Cardiac muscle cell (in vitro differentiated cells and primary cell): ENCODE measurements around the gene DOCK3. TPM values are rescaled to one million over a fixed set of nuclear protein-coding genes. Genes with fewer than 3 reads are reported as not detected.
"Not testable (repeated sequence)": the region's sequence is repeated elsewhere in the genome, so short reads cannot be mapped to it uniquely, and the experiment has no call there.

Experiments used
- DNase-seq, 2 donors: peaks; one replicate each; pipeline versions ENCODE4 v3.0.0 to v3.0.0-alpha.2; 2010 to 2017; ENCODE audit warnings: low read depth in 1 of 2, low spot score in 1 of 2
- H3K27ac ChIP-seq: fragments of 200-600 bp; sonication (generic); 2 replicates; pipeline ENCODE4 v1.5.1; 2016
- H3K27me3 ChIP-seq: fragments of 200-600 bp; sonication (generic); 2 replicates; pipeline ENCODE4 v1.6.0; 2016; ENCODE audit warnings: control low read depth
- H3K36me3 ChIP-seq: fragments of 200-600 bp; sonication (generic); 2 replicates; pipeline ENCODE4 v1.5.1; 2016; ENCODE audit warnings: control low read depth
- H3K4me1 ChIP-seq: fragments of 200-600 bp; sonication (generic); 2 replicates; pipeline ENCODE4 v1.8.1; 2017; ENCODE audit warnings: low read depth, mild to moderate bottlenecking, mixed run types
- H3K4me3 ChIP-seq: fragments of 200-600 bp; sonication (generic); 2 replicates; pipeline ENCODE4 v1.5.1; 2016; ENCODE audit warnings: mild to moderate bottlenecking
- H3K9me3 ChIP-seq: fragments of 200-600 bp; sonication (generic); 2 replicates; pipeline ENCODE4 v1.5.1; 2017; ENCODE audit warnings: low read depth, mild to moderate bottlenecking, control low read depth
- CTCF ChIP-seq: IDR thresholded peaks from 2 replicates; pipeline ENCODE4 v1.5.1; 2012; ENCODE audit warnings: low read depth, mild to moderate bottlenecking, low read length
- polyA plus RNA-seq: library from polyadenylated mRNA; unstranded; fragments of >200 nt; fragmentation: Nextera tagmentation; extraction: Ambion mirVana; gene quantifications from 2 replicates; pipeline ENCODE4 v1.2.1, GENCODE V29; 2016
- total RNA-seq: library from RNA; depleted of rRNA; stranded (reverse); fragments of >200 nt; gene quantifications from 2 replicates; pipeline ENCODE4 v1.2.3, GENCODE V29; 2016

Gene DOCK3
- total and polyA plus RNA-seq, 2 experiments from 2014 or later: 0.56 to 1.3 TPM

DNA sequence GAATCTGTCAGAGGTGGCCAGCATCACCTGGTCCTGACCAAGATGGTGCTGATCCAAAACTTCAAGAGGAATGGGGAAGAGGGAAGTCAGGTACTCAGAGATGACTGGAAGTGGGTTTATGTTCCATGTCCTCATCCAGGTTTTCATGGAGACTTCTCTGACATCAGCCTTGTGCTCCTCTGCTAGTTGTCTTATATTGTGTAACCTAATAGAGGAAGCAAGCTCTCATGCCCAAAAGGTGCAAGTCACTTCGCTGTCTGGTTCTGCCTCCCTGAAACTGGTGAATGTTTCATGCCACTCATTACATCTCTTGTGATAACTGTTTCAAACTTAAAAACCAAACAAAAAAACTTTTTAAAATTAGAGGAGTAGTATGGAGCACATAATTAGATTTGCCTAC is 583.1 kb downstream of the DOCK3 start:
- Histone ChIP-seq H3K36me3 (no peaks in the 10 kb centered on the region), H3K27ac (no peak overlapping the region), H3K27me3 (no peaks in the 10 kb centered on the region), H3K4me1 (no peaks in the 10 kb centered on the region), H3K9me3 (no peaks in the 10 kb centered on the region), H3K4me3 (no peak overlapping the region)
- DNase-seq: no peak
- no peak for TF ChIP-seq CTCF

GRCh38 chr3:51264166-51264565 is 589.4 kb downstream of the DOCK3 start:
- not testable (repeated sequence) for H3K4me1 ChIP-seq, H3K27ac ChIP-seq, H3K27me3 ChIP-seq, DNase-seq, H3K4me3 ChIP-seq, H3K36me3 ChIP-seq, H3K9me3 ChIP-seq

DNA sequence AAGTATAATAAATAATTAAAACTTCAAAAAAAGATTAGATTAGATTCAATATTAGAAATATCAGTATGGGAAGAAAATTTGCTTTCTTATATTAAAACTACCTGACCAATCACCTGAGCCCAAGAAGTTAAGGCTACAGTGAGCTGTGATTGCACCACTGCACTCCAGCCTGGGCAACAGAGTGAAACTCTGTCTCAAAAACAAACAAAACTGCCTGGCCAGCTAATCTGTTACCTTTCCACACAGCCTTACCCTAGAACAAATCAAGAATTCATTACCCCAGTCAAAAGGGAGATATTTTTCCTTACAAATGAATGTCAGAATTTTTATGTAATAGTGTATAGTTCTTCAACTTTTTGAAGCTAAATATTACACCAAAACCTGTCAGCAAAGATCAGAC is 593.4 kb downstream of the DOCK3 start:
- no peak for TF ChIP-seq CTCF
- DNase-seq: no peak
- Histone ChIP-seq H3K27me3 (no peaks in the 10 kb centered on the region), H3K27ac (no peak overlapping the region), H3K9me3 (no peaks in the 10 kb centered on the region), H3K36me3 (no peaks in the 10 kb centered on the region), H3K4me3 (no peak overlapping the region), H3K4me1 (no peaks in the 10 kb centered on the region)

DNA sequence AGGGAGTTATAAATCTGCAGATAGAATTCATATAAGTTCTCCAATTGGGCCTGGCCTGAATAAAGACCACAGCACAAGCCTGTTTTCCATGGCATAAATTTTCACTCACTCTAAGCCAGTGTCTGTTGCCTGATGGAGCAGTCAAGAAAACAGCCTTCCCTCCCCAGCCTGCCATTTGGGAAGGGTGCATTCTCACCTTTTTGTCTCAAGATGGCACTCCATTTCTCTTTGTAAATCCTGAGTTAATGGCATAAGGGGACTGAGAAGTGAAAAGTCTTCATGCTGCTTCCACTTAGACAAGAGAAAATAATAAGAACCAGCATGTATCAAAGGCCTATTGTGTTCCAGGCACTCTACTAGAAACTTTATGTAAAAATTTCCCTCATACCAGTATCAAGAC is 594.7 kb downstream of the DOCK3 start:
- DNase-seq: peak in 1 of 2 donors; percentile 10
- no peaks in the 10 kb centered on the region for H3K27me3 ChIP-seq
- no peaks in the 10 kb centered on the region for H3K36me3 ChIP-seq
- no peak overlapping the region for H3K27ac ChIP-seq
- H3K9me3 ChIP-seq: no peaks in the 10 kb centered on the region
- no peak overlapping the region for H3K4me3 ChIP-seq
- H3K4me1 ChIP-seq: no peaks in the 10 kb centered on the region
- no peak for TF ChIP-seq CTCF

- Histone ChIP-seq H3K27ac (no peak overlapping the region), H3K27me3 (no peaks in the 10 kb centered on the region), H3K36me3 (no peaks in the 10 kb centered on the region), H3K4me1 (no peaks in the 10 kb centered on the region), H3K4me3 (no peak overlapping the region), H3K9me3 (no peaks in the 10 kb centered on the region)
- TF ChIP-seq CTCF: no peak
- no peak for DNase-seq
Measured at GRCh38 chr3:51270559-51270958, 595.8 kb downstream of the DOCK3 start.

- DNase-seq: no peak
- H3K27ac ChIP-seq: no peak overlapping the region
- no peaks in the 10 kb centered on the region for H3K36me3 ChIP-seq
- no peak for TF ChIP-seq CTCF
- H3K9me3 ChIP-seq: no peaks in the 10 kb centered on the region
- no peaks in the 10 kb centered on the region for H3K4me1 ChIP-seq
- no peaks in the 10 kb centered on the region for H3K27me3 ChIP-seq
- no peak overlapping the region for H3K4me3 ChIP-seq
Measured at GRCh38 chr3:51271172-51271571, 596.4 kb downstream of the DOCK3 start.
